H1 (cell line): ENCODE results near the gene MCHR2. TPM values are rescaled to one million over a fixed set of nuclear protein-coding genes. Genes with fewer than 3 reads are reported as not detected.

Source experiments
- CTCF ChIA-PET: fragments of 300-600 bp; sonication (Branson Sonifier 250); formaldehyde crosslinking; loops from one replicate; lab custom pipeline; 2021; ENCODE audit not compliant: partially characterized antibody; lab: Charles Lee
- POLR2A ChIA-PET: fragments of 300-600 bp; sonication (Branson Sonifier 250); formaldehyde crosslinking; loops from one replicate; lab custom pipeline; 2021; ENCODE audit warnings: inconsistent platforms; ENCODE audit not compliant: partially characterized antibody; lab: Charles Lee
- DNase-seq, 2 experiments: peaks; one replicate each; pipeline versions ENCODE4 v3.0.0 to v3.0.0-alpha.2; 2010 to 2022; ENCODE audit warnings: low spot score in 2 of 2, low read depth in 1 of 2, mixed read lengths in 1 of 2
- FAIRE-seq: peaks from 2 replicates; lab custom pipeline; 2011; peaks lifted over from hg19 to GRCh38; lab: Jason Lieb, UNC
- H2AFZ ChIP-seq: 2 replicates; pipeline ENCODE4 v1.8.1; 2012; ENCODE audit warnings: low read length, inconsistent platforms
- H2AK5ac ChIP-seq: 2 replicates; pipeline ENCODE4 v1.6.1; 2013; ENCODE audit warnings: low read depth, low read length
- H2BK120ac ChIP-seq: replicated peaks from 2 replicates; pipeline ENCODE3; 2013; ENCODE audit warnings: low read depth, low read length, inconsistent platforms
- H2BK12ac ChIP-seq: 2 replicates; pipeline ENCODE4 v1.6.1; 2013; ENCODE audit warnings: low read depth, low read length
- H2BK15ac ChIP-seq: 2 replicates; pipeline ENCODE4 v1.6.1; 2013; ENCODE audit warnings: low read length
- H2BK20ac ChIP-seq: 2 replicates; pipeline ENCODE4 v1.6.1; 2013; ENCODE audit warnings: low read length
- H2BK5ac ChIP-seq: 2 replicates; pipeline ENCODE4 v1.6.1; 2013; ENCODE audit warnings: low read depth, low read length
- H3K14ac ChIP-seq: 2 replicates; pipeline ENCODE4 v1.6.1; 2013; ENCODE audit warnings: inconsistent platforms; ENCODE audit not compliant: insufficient read length
- H3K18ac ChIP-seq: 2 replicates; pipeline ENCODE4 v1.6.1; 2013; ENCODE audit warnings: low read length; ENCODE audit errors: extremely low read depth
- H3K23ac ChIP-seq: 2 replicates; pipeline ENCODE4 v1.6.1; 2013; ENCODE audit warnings: inconsistent platforms; ENCODE audit not compliant: insufficient read length
- H3K23me2 ChIP-seq: 2 replicates; pipeline ENCODE4 v1.6.1; 2013; ENCODE audit warnings: low read depth, low read length
- H3K27ac ChIP-seq: 2 replicates; pipeline ENCODE4 v1.6.1; 2011; ENCODE audit warnings: low read depth, low read length, inconsistent platforms
- H3K27me3 ChIP-seq, 4 experiments: replicated peaks in 1 of 4; 1 replicate in 1 of 4; 2 replicates in 3 of 4; pipeline versions ENCODE4 v1.6.1 to v1.8.1; 2011 to 2013; ENCODE audit warnings: low read length in 3 of 4, mild to moderate bottlenecking in 3 of 4, inconsistent platforms in 2 of 4, mixed read lengths in 2 of 4, moderate library complexity in 1 of 4; ENCODE audit not compliant: control insufficient read depth in 3 of 4, insufficient read depth in 3 of 4; ENCODE audit errors: extremely low read depth in 1 of 4
- H3K36me3 ChIP-seq, 4 experiments: 2 replicates each; pipeline versions ENCODE4 v1.6.1 to v1.8.1; 2011 to 2013; ENCODE audit warnings: mild to moderate bottlenecking in 4 of 4, low read length in 3 of 4, moderate library complexity in 2 of 4, control low read depth in 1 of 4, inconsistent platforms in 1 of 4; ENCODE audit not compliant: insufficient read depth in 4 of 4, control insufficient read depth in 2 of 4
- H3K4ac ChIP-seq: replicated peaks from 2 replicates; pipeline ENCODE3; 2013; ENCODE audit warnings: low read length, low read depth, mixed read lengths, inconsistent platforms; ENCODE audit not compliant: insufficient read length
- H3K4me1 ChIP-seq, 4 experiments: replicated peaks in 1 of 4; 1 replicate in 1 of 4; 2 replicates in 3 of 4; pipeline versions ENCODE4 v1.6.1 to v1.8.1; 2011 to 2013; ENCODE audit warnings: low read length in 3 of 4, inconsistent platforms in 2 of 4, mixed read lengths in 1 of 4; ENCODE audit not compliant: insufficient read depth in 4 of 4, control insufficient read depth in 3 of 4
- H3K4me2 ChIP-seq, 2 experiments: 2 replicates each; pipeline versions ENCODE4 v1.6.1 to v1.8.1; 2011 to 2013; ENCODE audit warnings: low read depth in 2 of 2, low read length in 2 of 2, control low read depth in 1 of 2, inconsistent platforms in 1 of 2, mild to moderate bottlenecking in 1 of 2; ENCODE audit not compliant: insufficient read depth in 1 of 2
- H3K4me3 ChIP-seq, 4 experiments: fragments of 200-600, 300-600 bp in 1 of 4; sonication (generic), shearing (Covaris generic), sonication (Bioruptor Twin) in 1 of 4; 2 replicates each; pipeline versions ENCODE4 v1.5.1 to v1.8.1; 2011 to 2016; ENCODE audit warnings: low read length in 4 of 4, low read depth in 3 of 4, control low read depth in 2 of 4, inconsistent platforms in 2 of 4, mild to moderate bottlenecking in 2 of 4, mixed read lengths in 1 of 4, moderate library complexity in 1 of 4; ENCODE audit not compliant: insufficient read depth in 2 of 4; ENCODE audit errors: extremely low read depth in 1 of 4
- H3K56ac ChIP-seq: replicated peaks from 2 replicates; pipeline ENCODE3; 2013; ENCODE audit warnings: low read depth, mild to moderate bottlenecking, mixed read lengths, low read length, inconsistent platforms; ENCODE audit not compliant: insufficient read length
- H3K79me1 ChIP-seq: 2 replicates; pipeline ENCODE4 v1.6.1; 2013; ENCODE audit warnings: low read depth, low read length, control low read depth
- H3K79me2 ChIP-seq, 2 experiments: 2 replicates each; pipeline versions ENCODE4 v1.6.1 to v1.8.1; 2012 to 2013; ENCODE audit warnings: low read length in 2 of 2, mild to moderate bottlenecking in 2 of 2, inconsistent platforms in 1 of 2; ENCODE audit not compliant: insufficient read depth in 2 of 2, control insufficient read depth in 1 of 2
- H3K9ac ChIP-seq, 4 experiments: replicated peaks in 1 of 4; 1 replicate in 1 of 4; 2 replicates in 3 of 4; pipeline versions ENCODE4 v1.6.1 to v1.8.1; 2011 to 2013; ENCODE audit warnings: low read depth in 3 of 4, low read length in 3 of 4, control low read depth in 2 of 4, mild to moderate bottlenecking in 2 of 4, moderate library complexity in 2 of 4, inconsistent platforms in 1 of 4; ENCODE audit errors: extremely low read depth in 1 of 4
- H3K9me3 ChIP-seq, 2 experiments: 2 replicates each; pipeline versions ENCODE4 v1.6.1 to v1.8.1; 2012 to 2013; ENCODE audit warnings: mild to moderate bottlenecking in 2 of 2, moderate library complexity in 2 of 2, control low read depth in 1 of 2, inconsistent platforms in 1 of 2, low read depth in 1 of 2, low read length in 1 of 2, mixed read lengths in 1 of 2; ENCODE audit not compliant: insufficient read depth in 2 of 2
- H4K20me1 ChIP-seq, 2 experiments: replicated peaks in 1 of 2; 2 replicates each; pipeline versions ENCODE3 to v1.8.1; 2011 to 2013; ENCODE audit warnings: inconsistent platforms in 2 of 2, low read length in 2 of 2, mild to moderate bottlenecking in 1 of 2; ENCODE audit not compliant: insufficient read depth in 2 of 2, control insufficient read depth in 1 of 2
- H4K5ac ChIP-seq: 2 replicates; pipeline ENCODE4 v1.6.1; 2013; ENCODE audit warnings: low read length, low read depth, mixed read lengths, inconsistent platforms; ENCODE audit not compliant: insufficient read length
- H4K8ac ChIP-seq: 2 replicates; pipeline ENCODE4 v1.8.0; 2013; ENCODE audit warnings: mild to moderate bottlenecking, moderate library complexity, low read length, inconsistent platforms; ENCODE audit not compliant: insufficient read depth; ENCODE audit errors: extremely low read depth
- H4K91ac ChIP-seq: replicated peaks from 2 replicates; pipeline ENCODE3; 2013; ENCODE audit warnings: low read length, mixed read lengths, inconsistent platforms; ENCODE audit not compliant: insufficient read length
- ATF2 ChIP-seq: IDR thresholded peaks from 2 replicates; pipeline ENCODE4 v1.6.1; 2012; ENCODE audit warnings: low read length, inconsistent platforms
- CREB1 ChIP-seq: IDR thresholded peaks from 2 replicates; pipeline ENCODE4 v1.6.1; 2012; ENCODE audit warnings: inconsistent platforms
- EP300 ChIP-seq, 2 experiments: IDR thresholded peaks; 1 replicate in 1 of 2; 2 replicates in 1 of 2; pipeline ENCODE4 v1.6.1; 2011 to 2012; ENCODE audit warnings: low read depth in 2 of 2, low read length in 2 of 2, mild to moderate bottlenecking in 2 of 2, borderline replicate concordance in 1 of 2, inconsistent platforms in 1 of 2, moderate library complexity in 1 of 2
- GABPA ChIP-seq: IDR thresholded peaks from 2 replicates; pipeline ENCODE4 v1.6.1; 2011; ENCODE audit warnings: mild to moderate bottlenecking, low read length, moderate library complexity, borderline replicate concordance; ENCODE audit not compliant: insufficient read depth
- RNF2 ChIP-seq: fragments of 200-900, 300-1000 bp; sonication (generic); IDR thresholded peaks from 2 replicates; pipeline ENCODE4 v1.7.1; 2016; ENCODE audit warnings: borderline replicate concordance, low read depth, mild to moderate bottlenecking, antibody characterized with exemption, low read length; ENCODE audit not compliant: poor library complexity, severe bottlenecking; ENCODE audit errors: missing control alignments
- SAP30 ChIP-seq: fragments of 300-600 bp; sonication (generic); IDR thresholded peaks from 2 replicates; pipeline ENCODE4 v1.7.1; 2012; ENCODE audit warnings: low read length, moderate library complexity, mild to moderate bottlenecking, inconsistent platforms; ENCODE audit not compliant: insufficient read depth, insufficient replicate concordance
- SIN3A ChIP-seq, 2 experiments: IDR thresholded peaks in 1 of 2; conservative IDR thresholded peaks in 1 of 2; 2 replicates each; pipeline ENCODE4 v1.6.1; 2011 to 2012; ENCODE audit warnings: low read length in 2 of 2, improper control_type of control experiment in 1 of 2, low read depth in 1 of 2, mild to moderate bottlenecking in 1 of 2
- TEAD4 ChIP-seq: IDR thresholded peaks from 2 replicates; pipeline ENCODE4 v1.6.1; 2012; ENCODE audit warnings: low read depth, low read length, inconsistent platforms, mixed read lengths
- ZNF274 ChIP-seq: IDR thresholded peaks from 2 replicates; pipeline ENCODE4 v1.7.0; 2012; ENCODE audit warnings: low read length, borderline replicate concordance; ENCODE audit errors: extremely low read depth
- WGBS, 2 experiments: shearing (Covaris generic) in 1 of 2; methylation state at CpG; one replicate each; pipeline versions ENCODE4 v1.1.6 to v1.1.7; 2013 to 2015; ENCODE audit warnings: low lambda C conversion rate in 2 of 2, mixed read lengths in 2 of 2, inconsistent platforms in 1 of 2, low coverage in 1 of 2, missing lambda C conversion rate in 1 of 2; ENCODE audit not compliant: insufficient replicate concordance in 2 of 2, insufficient coverage in 1 of 2, insufficient read length in 1 of 2; ENCODE audit errors: extremely low coverage in 1 of 2, missing lambda C conversion rate in 1 of 2; 5-methylcytosine and 5-hydroxymethylcytosine counted together
- polyA plus RNA-seq, 7 experiments: library from polyadenylated mRNA; depleted of rRNA in 3 of 7; stranded (reverse) in 5 of 7; unstranded in 2 of 7; fragments of >200 nt in 5 of 7; fragments of 200-250 nt in 2 of 7; gene quantifications; 1 replicate in 5 of 7; 2 replicates in 1 of 7; 4 replicates in 1 of 7; pipeline versions ENCODE4 v1.2.1 to v1.2.3, GENCODE V29; 2011 to 2013; ENCODE audit warnings: missing spikeins in 2 of 7, mixed read lengths in 2 of 7
- total RNA-seq: library from RNA; stranded (reverse); fragmentation: NEBNext Ultra II Directional; extraction: Animal tissue kit (Norgen Biotek cat#: 25700); gene quantifications from 2 replicates; pipeline ENCODE4 v1.2.1, GENCODE V29; 2021

MCHR2 gene
- total and polyA plus RNA-seq, 2 of the 8 experiments (the other 6 are each of a cell fraction or from before 2014, with no cell fraction given) = not detected

- no peaks in the 10 kb centered on the region for H3K79me2 ChIP-seq
- no peaks in the 10 kb centered on the region for H3K23me2 ChIP-seq
- TF ChIP-seq CREB1 (no peak), RNF2 (no peak), SAP30 (no peak), ZNF274 (no peak), EP300 (IDR thresholded peaks at IDR 0.05; ENCODE audit: borderline replicate concordance in 1 of 2, low read depth in 2 of 2, low read length in 2 of 2) (no peak), SIN3A (conservative IDR thresholded peaks at IDR 0.05 in 1 of 2, IDR thresholded peaks at IDR 0.05 in 1 of 2; ENCODE audit: low read depth in 1 of 2, low read length in 2 of 2) (no peak), GABPA (no peak), ATF2 (no peak), TEAD4 (no peak)
- H2BK12ac ChIP-seq = no peak overlapping the region
- H4K91ac ChIP-seq = no peak overlapping the region
- H3K4me3 ChIP-seq = no peak overlapping the region
- H3K9me3 ChIP-seq = peaks cover 5 to 6% of the 10 kb centered on the region in 2 experiments; a peak in 1 of 4 replicates
- H3K56ac ChIP-seq = no peak overlapping the region
- no peak overlapping the region for H3K4ac ChIP-seq
- no peak overlapping the region for H2BK120ac ChIP-seq
- 92% methylated on average over 8 of the region's 8 CpGs; no CpG with 5 or more reads in 1 of the 2 experiments for WGBS, 2 experiments
- no peak overlapping the region for H3K27ac ChIP-seq
- H3K27me3 ChIP-seq = peaks cover 0 to 2% (median 0%) of the 10 kb centered on the region in 4 experiments; a peak in 1 of 7 replicates
- H3K4me1 ChIP-seq = no peaks in the 10 kb centered on the region
- DNase-seq (no peak), FAIRE-seq (no peak)
- H3K4me2 ChIP-seq = no peak overlapping the region
- H4K5ac ChIP-seq = no peak overlapping the region
- H2AK5ac ChIP-seq = no peak overlapping the region
- no peak overlapping the region for H3K9ac ChIP-seq
- no peak overlapping the region for H2BK5ac ChIP-seq
- H3K18ac ChIP-seq = no peak overlapping the region
- no peaks in the 10 kb centered on the region for H3K36me3 ChIP-seq
- ChIA-PET POLR2A (no interaction called here), CTCF (interaction anchor here (0.7 to 3.6 kb wide), 4 partner anchors 34 to 168 kb away, joined by 3 to 16 read pairs (median 4); no protein-coding TSS in a partner anchor)
- no peaks in the 10 kb centered on the region for H3K79me1 ChIP-seq
- H3K14ac ChIP-seq = no peak overlapping the region
- peak overlapping the region; percentile 10; the same call in 1 of the 2 replicates for H2AFZ ChIP-seq
- H2BK20ac ChIP-seq = no peak overlapping the region
- no peak overlapping the region for H3K23ac ChIP-seq
- H2BK15ac ChIP-seq = no peak overlapping the region
- H4K8ac ChIP-seq = no peak overlapping the region
- no peaks in the 10 kb centered on the region for H4K20me1 ChIP-seq
These were observed 42.0 kb upstream of the MCHR2 start for GRCh38 chr6:100035873-100036653.
